PC-9 (cell line): ENCODE data around the gene SENP8.

ENCODE experiments used
- CTCF ChIP-seq: fragments of 200-600 bp; sonication (generic); conservative IDR thresholded peaks from 2 replicates; pipeline ENCODE4 v1.6.1; 2017; ENCODE audit warnings: mixed run types, antibody characterized with exemption, mild to moderate bottlenecking, moderate library complexity
- EZH2 ChIP-seq: fragments of 200-600 bp; sonication (generic); IDR thresholded peaks from 2 replicates; pipeline ENCODE4 v1.8.0; 2017; ENCODE audit warnings: antibody characterized with exemption, low read depth

GRCh38 chr15:72124218-72124617, 6.0 kb downstream of the SENP8 start:
- TF ChIP-seq CTCF (no peak), EZH2 (no peak)
